Kidney epithelial cell (primary cell): ENCODE measurements around the gene CASZ1. TPM values are rescaled to one million over a fixed set of nuclear protein-coding genes. Genes with fewer than 3 reads are reported as not detected.

ENCODE experiments used
- DNase-seq: peaks from one replicate; pipeline ENCODE4 v3.0.0-alpha.2; 2010; ENCODE audit warnings: low read depth
- H3K27me3 ChIP-seq: 2 replicates; pipeline ENCODE4 v1.6.0; 2011; ENCODE audit warnings: low read length; ENCODE audit not compliant: control insufficient read depth, insufficient read depth
- H3K36me3 ChIP-seq: 2 replicates; pipeline ENCODE4 v1.5.1; 2011; ENCODE audit warnings: low read length; ENCODE audit not compliant: control insufficient read depth, insufficient read depth
- H3K4me3 ChIP-seq: 2 replicates; pipeline ENCODE4 v1.5.1; 2011; ENCODE audit warnings: low read depth, mild to moderate bottlenecking, control low read depth, low read length
- CTCF ChIP-seq: IDR thresholded peaks from 2 replicates; pipeline ENCODE4 v1.5.1; 2011; ENCODE audit warnings: mild to moderate bottlenecking, moderate library complexity, low read length, control low read depth, inconsistent platforms; ENCODE audit not compliant: insufficient read depth, poor library complexity, severe bottlenecking
- total RNA-seq: library from RNA; depleted of rRNA; stranded (reverse); fragments of >200 nt; gene quantifications from 2 replicates; pipeline ENCODE4 v1.2.3, GENCODE V29; 2015

CASZ1 gene
- total RNA-seq, 1 donor from 2014 or later, result 28.2 TPM

GRCh38 chr1:10632691-10633090 lies 163.8 kb downstream of the CASZ1 start:
- no peak for DNase-seq
- Histone ChIP-seq H3K36me3 (no peaks in the 10 kb centered on the region), H3K4me3 (no peak overlapping the region), H3K27me3 (no peaks in the 10 kb centered on the region)
- TF ChIP-seq CTCF, result no peak

GRCh38 chr1:10631811-10632593 lies 164.4 kb downstream of the CASZ1 start:
- TF ChIP-seq CTCF, result no peak
- Histone ChIP-seq H3K4me3 (no peak overlapping the region), H3K36me3 (no peaks in the 10 kb centered on the region), H3K27me3 (no peaks in the 10 kb centered on the region)
- no peak for DNase-seq

- Histone ChIP-seq H3K27me3 (no peaks in the 10 kb centered on the region), H3K36me3 (no peaks in the 10 kb centered on the region), H3K4me3 (no peak overlapping the region)
- no peak for TF ChIP-seq CTCF
- DNase-seq, result no peak
These were observed 165.2 kb downstream of the CASZ1 start for GRCh38 chr1:10631121-10631810.

- no peaks in the 10 kb centered on the region for H3K36me3 ChIP-seq
- no peak for DNase-seq
- no peak for TF ChIP-seq CTCF
- H3K4me3 ChIP-seq, result no peak overlapping the region
- H3K27me3 ChIP-seq, result no peaks in the 10 kb centered on the region
These were observed 165.8 kb downstream of the CASZ1 start for GRCh38 chr1:10630661-10631120.

GRCh38 chr1:10629816-10630571 lies 166.5 kb downstream of the CASZ1 start:
- Histone ChIP-seq H3K27me3 (no peaks in the 10 kb centered on the region), H3K36me3 (no peaks in the 10 kb centered on the region), H3K4me3 (no peak overlapping the region)
- DNase-seq, result no peak
- TF ChIP-seq CTCF, result no peak
